ENCODE data around the gene SPG21.

The SPG21 gene

GRCh38 chr15:64921711-64922110 is 68.0 kb downstream of the SPG21 start:
- POLR2A ChIA-PET, result no interaction called here
- H3K4me1 ChIP-seq (ENCODE audit: control insufficient read depth, insufficient read depth, low read length), result no peaks in the 10 kb centered on the region
- no peaks in the 10 kb centered on the region for H3K9me3 ChIP-seq (ENCODE audit: control insufficient read depth, insufficient read depth, low read depth, low read length)
- no peak for TF ChIP-seq ZNF10 (tag by site-specific recombination; IDR thresholded peaks at IDR 0.05)
- TF ChIP-seq ZNF354C (tag by site-specific recombination; IDR thresholded peaks at IDR 0.05; ENCODE audit: borderline replicate concordance, low read depth), result no peak
- TF ChIP-seq ZNF423 (tag by site-specific recombination; IDR thresholded peaks at IDR 0.05), result no peak
- no peaks in the 10 kb centered on the region for H3K36me3 ChIP-seq (ENCODE audit: control insufficient read depth in 2 of 2, insufficient read depth in 1 of 2, low read length in 2 of 2)
- CTCF ChIA-PET, result interaction anchor here (0.6 kb wide), 1 partner anchor 268 kb away, joined by 4 read pairs; no protein-coding TSS in a partner anchor
- H3K4me3 ChIP-seq (ENCODE audit: low read depth, low read length), result no peak overlapping the region
- H3K27ac ChIP-seq (ENCODE audit: extremely low read depth, low read depth, low read length), result no peak overlapping the region

- H3K4me1 ChIP-seq (ENCODE audit: control insufficient read depth, insufficient read depth, low read length), result no peaks in the 10 kb centered on the region
- TF ChIP-seq ZNF777 (tag by site-specific recombination; IDR thresholded peaks at IDR 0.05; ENCODE audit: borderline replicate concordance), result no peak
- no peak for TF ChIP-seq ZNF404 (tag by site-specific recombination; IDR thresholded peaks at IDR 0.05)
- TF ChIP-seq ZNF132 (tag by site-specific recombination; IDR thresholded peaks at IDR 0.05; ENCODE audit: borderline replicate concordance), result no peak
- TF ChIP-seq ZBTB6 (tag by site-specific recombination; IDR thresholded peaks at IDR 0.05), result no peak
- TF ChIP-seq ZNF138 (tag by site-specific recombination; IDR thresholded peaks at IDR 0.05; ENCODE audit: borderline replicate concordance), result no peak
- TF ChIP-seq ZNF624 (tag by site-specific recombination; IDR thresholded peaks at IDR 0.05), result no peak
- no peaks in the 10 kb centered on the region for H3K9me3 ChIP-seq (ENCODE audit: control insufficient read depth, insufficient read depth, low read depth, low read length)
- POLR2A ChIA-PET, result no interaction called here
- no peak overlapping the region for H3K27ac ChIP-seq (ENCODE audit: extremely low read depth, low read depth, low read length)
- CTCF ChIA-PET, result no interaction called here
- no peak overlapping the region for H3K4me3 ChIP-seq (ENCODE audit: low read depth, low read length)
- no peaks in the 10 kb centered on the region for H3K36me3 ChIP-seq (ENCODE audit: control insufficient read depth in 2 of 2, insufficient read depth in 1 of 2, low read length in 2 of 2)
Observed at GRCh38 chr15:64919721-64920120, 70.0 kb downstream of the SPG21 start.

GRCh38 chr15:64917211-64917610 is 72.5 kb downstream of the SPG21 start:
- no peak overlapping the region for H3K4me3 ChIP-seq (ENCODE audit: low read depth, low read length)
- H3K36me3 ChIP-seq (ENCODE audit: control insufficient read depth in 2 of 2, insufficient read depth in 1 of 2, low read length in 2 of 2), result no peaks in the 10 kb centered on the region
- no peak overlapping the region for H3K27ac ChIP-seq (ENCODE audit: extremely low read depth, low read depth, low read length)
- TF ChIP-seq ZEB2 (tag by site-specific recombination; IDR thresholded peaks at IDR 0.05) (no peak), ZBTB20 (tag by site-specific recombination; IDR thresholded peaks at IDR 0.05) (no peak), ZBTB6 (tag by site-specific recombination; IDR thresholded peaks at IDR 0.05) (no peak), PRDM6 (tag by site-specific recombination; IDR thresholded peaks at IDR 0.05) (no peak), HOXC10 (CRISPR knock-in tag; IDR thresholded peaks at IDR 0.05) (no peak), SP2 (tag by site-specific recombination; IDR thresholded peaks at IDR 0.05) (no peak), ZNF423 (tag by site-specific recombination; IDR thresholded peaks at IDR 0.05) (no peak)
- no peaks in the 10 kb centered on the region for H3K9me3 ChIP-seq (ENCODE audit: control insufficient read depth, insufficient read depth, low read depth, low read length)
- H3K4me1 ChIP-seq (ENCODE audit: control insufficient read depth, insufficient read depth, low read length), result no peaks in the 10 kb centered on the region
- ChIA-PET POLR2A (no interaction called here), CTCF (no interaction called here)

- Histone ChIP-seq H3K36me3 (ENCODE audit: control insufficient read depth in 2 of 2, insufficient read depth in 1 of 2, low read length in 2 of 2) (no peaks in the 10 kb centered on the region), H3K4me3 (ENCODE audit: low read depth, low read length) (no peak overlapping the region), H3K27ac (ENCODE audit: extremely low read depth, low read depth, low read length) (no peak overlapping the region), H3K9me3 (ENCODE audit: control insufficient read depth, insufficient read depth, low read depth, low read length) (no peaks in the 10 kb centered on the region), H3K4me1 (ENCODE audit: control insufficient read depth, insufficient read depth, low read length) (no peaks in the 10 kb centered on the region)
- ChIA-PET CTCF (no interaction called here), POLR2A (no interaction called here)
- TF ChIP-seq ZNF223 (tag by site-specific recombination; IDR thresholded peaks at IDR 0.05), result no peak
- TF ChIP-seq ZNF121 (tag by site-specific recombination; IDR thresholded peaks at IDR 0.05), result 0 out of 2 replicates have a peak, but pooled peaks have one; percentile 25
- no peak for TF ChIP-seq ZNF645 (tag by site-specific recombination; IDR thresholded peaks at IDR 0.05)
- TF ChIP-seq ZNF184 (tag by site-specific recombination; IDR thresholded peaks at IDR 0.05), result no peak
Observed at GRCh38 chr15:64916365-64916764, 73.3 kb downstream of the SPG21 start.
